Transverse colon (tissue), 4 donors: Measurements from ENCODE around the gene HAPLN3. TPM values are rescaled to one million over a fixed set of nuclear protein-coding genes. Genes with fewer than 3 reads are reported as not detected.
"Not testable (repeated sequence)": the region's sequence is repeated elsewhere in the genome, so short reads cannot be mapped to it uniquely, and the experiment has no call there.

Experiments
- DNase-seq: peaks from one replicate; pipeline ENCODE4 v3.0.0-alpha.2; 2019
- H3K27ac ChIP-seq, 4 donors: fragments of 200-600 bp; sonication (generic); 2 replicates each; pipeline ENCODE4 v1.5.1; 2016 to 2018; ENCODE audit warnings: inconsistent platforms in 4 of 4
- H3K27me3 ChIP-seq: fragments of 200-600 bp; sonication (generic); 2 replicates; pipeline ENCODE4 v1.5.1; 2017; ENCODE audit warnings: inconsistent platforms
- H3K36me3 ChIP-seq, 4 donors: fragments of 200-600 bp; sonication (generic); 2 replicates each; pipeline ENCODE4 v1.5.1; 2017 to 2019; ENCODE audit warnings: inconsistent platforms in 4 of 4
- H3K4me1 ChIP-seq, 4 donors: fragments of 200-600 bp; sonication (generic); 2 replicates each; pipeline ENCODE4 v1.5.1; 2017 to 2020; ENCODE audit warnings: inconsistent platforms in 4 of 4
- H3K4me3 ChIP-seq, 4 donors: fragments of 200-600 bp; sonication (generic); 1 replicate in 1 of 4; 2 replicates in 3 of 4; pipeline versions ENCODE4 v1.5.1 to v1.6.1; 2017 to 2019; ENCODE audit warnings: inconsistent platforms in 4 of 4
- H3K9me3 ChIP-seq, 2 donors: fragments of 200-600 bp; sonication (generic); 2 replicates each; pipeline ENCODE4 v1.5.1; 2017 to 2019; ENCODE audit warnings: inconsistent platforms in 2 of 2
- CTCF ChIP-seq, 5 experiments: fragments of 200-600 bp in 3 of 5; fragments of 450-650 bp in 2 of 5; sonication (generic) in 3 of 5; IDR thresholded peaks; 1 replicate in 2 of 5; 2 replicates in 3 of 5; pipeline ENCODE4 v1.5.1; 2016 to 2017; ENCODE audit warnings: antibody characterized with exemption in 5 of 5, inconsistent platforms in 3 of 5, mild to moderate bottlenecking in 2 of 5, moderate library complexity in 1 of 5
- EP300 ChIP-seq: sonication (generic); formaldehyde crosslinking; IDR thresholded peaks from one replicate; pipeline ENCODE4 v1.6.1; 2017; ENCODE audit warnings: antibody characterized with exemption, low read depth
- POLR2A ChIP-seq: fragments of 450-650 bp; IDR thresholded peaks from one replicate; pipeline ENCODE4 v1.6.1; 2016; ENCODE audit warnings: antibody characterized with exemption, mild to moderate bottlenecking, moderate library complexity
- POLR2AphosphoS5 ChIP-seq, 3 donors: sonication (generic); formaldehyde crosslinking; IDR thresholded peaks; one replicate each; pipeline ENCODE4 v1.6.1; 2016; ENCODE audit warnings: antibody characterized with exemption in 3 of 3
- WGBS, 2 donors: methylation state at CpG; one replicate each; pipeline ENCODE4 v1.1.5; 2018; ENCODE audit warnings: low coverage in 1 of 2; 5-methylcytosine and 5-hydroxymethylcytosine counted together
- in situ Hi-C, 4 donors: fragments of 200-750 bp; cut with MboI; loops; one replicate each; pipeline versions ENCODE4 v1.15.0 to v1.15.1; 2017; ENCODE audit warnings: low sequenced_read_pairs in 3 of 4, low pct_ligation_motif_present in 1 of 4, low pct_unique_long_range_greater_than_20kb in 1 of 4
- intact Hi-C: fragments of 100-400 bp; cut with DNase I; formaldehyde crosslinking; loops from one replicate; pipeline ENCODE4 v1.15.1; 2023; ENCODE audit warnings: low total_unique reads
- total RNA-seq, 4 donors: library from RNA; depleted of rRNA; stranded (reverse); fragments of >200 nt; gene quantifications; one replicate each; pipeline ENCODE4 v1.1.0, GENCODE V29; 2016

The HAPLN3 gene
- total RNA-seq, 4 donors from 2014 or later = 0.37 to 3.8 (median 2.7) TPM

- H3K27ac ChIP-seq = no peak overlapping the region
- in situ Hi-C loops = no loop called here
- H3K4me1 ChIP-seq = no peaks in the 10 kb centered on the region
- no peaks in the 10 kb centered on the region for H3K36me3 ChIP-seq
- TF ChIP-seq POLR2AphosphoS5 (IDR thresholded peaks at IDR 0.05) = no peak
- H3K4me3 ChIP-seq = no peak overlapping the region
- H3K27me3 ChIP-seq = no peaks in the 10 kb centered on the region
- intact Hi-C loops = no loop called here
- WGBS, 2 donors = 71 to 83% methylated on average over 1 to 2 of the region's 2 CpGs
- no peak for DNase-seq
- no peaks in the 10 kb centered on the region for H3K9me3 ChIP-seq
These were observed 35.2 kb upstream of the HAPLN3 start for GRCh38 chr15:88930579-88930978.

GRCh38 chr15:88929358-88930098 lies 34.2 kb upstream of the HAPLN3 start:
- H3K27ac ChIP-seq, intact Hi-C loops, H3K4me3 ChIP-seq, H3K9me3 ChIP-seq, H3K27me3 ChIP-seq, DNase-seq, in situ Hi-C loops, H3K4me1 ChIP-seq, H3K36me3 ChIP-seq: not testable (repeated sequence)
- WGBS, 2 donors = 40 to 55% methylated on average over 1 to 3 of the region's 3 CpGs

GRCh38 chr15:88928192-88928591 lies 32.8 kb upstream of the HAPLN3 start:
- H3K27ac ChIP-seq, DNase-seq, intact Hi-C loops, in situ Hi-C loops, H3K36me3 ChIP-seq, H3K9me3 ChIP-seq, H3K4me3 ChIP-seq, H3K27me3 ChIP-seq, H3K4me1 ChIP-seq: not testable (repeated sequence)

- H3K36me3 ChIP-seq, H3K4me1 ChIP-seq, H3K9me3 ChIP-seq, intact Hi-C loops, H3K27me3 ChIP-seq, H3K27ac ChIP-seq, in situ Hi-C loops, H3K4me3 ChIP-seq, DNase-seq: not testable (repeated sequence)
- 79 to 85% methylated on average over 2 of the region's 2 CpGs for WGBS, 2 donors
These were observed 30.3 kb upstream of the HAPLN3 start for GRCh38 chr15:88925648-88926047.

- intact Hi-C loops, DNase-seq, H3K27ac ChIP-seq, H3K4me1 ChIP-seq, H3K9me3 ChIP-seq, H3K36me3 ChIP-seq, H3K27me3 ChIP-seq, H3K4me3 ChIP-seq: not testable (repeated sequence)
- 77 to 81% methylated on average over 3 to 12 of the region's 12 CpGs for WGBS, 2 donors
- in situ Hi-C loops = loop anchor here in 2 of 4 donors (25.0 kb wide), 2 partner anchors 241 to 266 kb away; no protein-coding TSS in a partner anchor
These were observed 25.6 kb upstream of the HAPLN3 start for GRCh38 chr15:88920892-88921435.

- 56 to 69% methylated on average over 7 to 9 of the region's 9 CpGs for WGBS, 2 donors
- intact Hi-C loops = no loop called here
- DNase-seq = no peak
These were observed 25.0 kb upstream of the HAPLN3 start for GRCh38 chr15:88920186-88920891.

More at GRCh38 chr15:88920186-88920891, 25.0 kb upstream of the HAPLN3 start:
- TF ChIP-seq POLR2AphosphoS5 (IDR thresholded peaks at IDR 0.05) (no peak), POLR2A (no peak), CTCF (IDR thresholded peaks at IDR 0.05) (no peak), EP300 (no peak)
- Histone ChIP-seq H3K9me3 (no peaks in the 10 kb centered on the region), H3K27me3 (no peaks in the 10 kb centered on the region), H3K4me3 (no peak overlapping the region), H3K36me3 (no peaks in the 10 kb centered on the region), H3K4me1 (peaks cover 0 to 3% (median 0%) of the 10 kb centered on the region in 4 donors), H3K27ac (no peak overlapping the region)
- in situ Hi-C loops = loop anchor here in 2 of 4 donors (25.0 kb wide), 2 partner anchors 242 to 267 kb away; no protein-coding TSS in a partner anchor
